ENCODE measurements around the gene FHOD3. TPM values are rescaled to one million over a fixed set of nuclear protein-coding genes. Genes with fewer than 3 reads are reported as not detected.

FHOD3 gene
- total RNA-seq (not detected), polyA plus RNA-seq (not detected), total RNA-seq (not detected)

DNA sequence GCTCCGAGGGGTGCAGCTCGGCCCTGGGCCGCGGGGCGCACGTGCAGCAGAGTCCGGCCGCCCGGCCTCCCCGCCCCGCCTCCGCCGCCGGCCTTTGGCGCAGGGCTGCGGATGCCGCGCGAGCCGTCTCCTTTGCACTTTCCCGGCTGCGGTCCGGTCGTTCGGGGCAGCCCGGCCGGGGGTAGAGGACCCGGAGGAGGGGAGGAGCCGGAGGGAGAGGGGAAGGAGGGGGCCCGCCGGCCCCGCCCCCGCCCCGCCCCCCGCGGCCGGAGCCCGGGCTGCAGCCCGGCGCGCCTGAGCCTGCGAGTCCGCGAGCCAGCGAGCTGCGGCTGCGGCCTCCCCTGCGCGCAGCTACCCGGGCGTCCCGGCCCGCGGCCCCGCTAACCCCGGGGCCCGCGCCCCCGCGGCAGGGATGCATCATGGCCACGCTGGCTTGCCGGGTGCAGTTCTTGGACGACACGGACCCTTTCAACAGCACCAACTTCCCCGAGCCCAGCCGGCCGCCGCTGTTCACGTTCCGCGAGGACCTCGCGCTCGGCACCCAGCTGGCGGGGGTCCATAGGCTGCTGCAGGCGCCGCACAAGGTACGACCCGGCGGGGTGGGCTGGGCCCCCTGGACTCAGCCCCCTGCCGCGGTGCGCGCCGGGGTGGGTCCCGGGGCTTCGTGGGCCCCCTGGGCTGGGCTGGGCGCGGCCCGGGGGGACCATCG is at the start of gene FHOD3:
Gene FHOD3 (plus strand): TSS at position 297 of the 709 bp plus-strand sequence. CDS start 123 bp downstream, at position 420.
- intact Hi-C loops (cut with micrococcal nuclease) = no loop called here
- CTCF ChIA-PET = no interaction called here
- Mint-ChIP-seq H3K4me3 (peak within 1 kb of the TSS in 4 of 10 donors; percentile 20 to 50 (median 36)), H3K4me1 (peaks cover 0 to 5% (median 0%) of the 10 kb centered on the region in 7 donors), H3K27ac (no peak within 1 kb of the TSS), H3K9me3 (peaks cover 0 to 4% (median 0%) of the 10 kb centered on the region in 11 donors), H3K36me3 (no peaks in the 10 kb centered on the region), H3K27me3 (peaks cover 21 to 37% (median 34%) of the 10 kb centered on the region in 5 donors)
- POLR2A ChIA-PET = no interaction called here
- no peak within 1 kb of the TSS for H3K27ac ChIP-seq (ENCODE audit: low read depth, low read length)
- no peak within 1 kb of the TSS for H3K4me3 ChIP-seq (ENCODE audit: low read length)
- DNase-seq = no peak
- no peaks in the 10 kb centered on the region for H3K4me1 ChIP-seq (ENCODE audit: control insufficient read depth in 2 of 2, insufficient read depth in 2 of 2, low read length in 2 of 2)
- H3K36me3 ChIP-seq (ENCODE audit: control insufficient read depth in 2 of 3, insufficient read depth in 3 of 3, low read length in 3 of 3) = no peaks in the 10 kb centered on the region
- peaks cover 7 to 11% of the 10 kb centered on the region in 2 donors for H3K27me3 ChIP-seq (ENCODE audit: control insufficient read depth in 2 of 2, insufficient read depth in 2 of 2, low read length in 2 of 2)
- H3K9me3 ChIP-seq (ENCODE audit: control insufficient read depth in 2 of 3, low read length in 3 of 3) = no peaks in the 10 kb centered on the region
- peak; percentile 20 for ATAC-seq

DNA sequence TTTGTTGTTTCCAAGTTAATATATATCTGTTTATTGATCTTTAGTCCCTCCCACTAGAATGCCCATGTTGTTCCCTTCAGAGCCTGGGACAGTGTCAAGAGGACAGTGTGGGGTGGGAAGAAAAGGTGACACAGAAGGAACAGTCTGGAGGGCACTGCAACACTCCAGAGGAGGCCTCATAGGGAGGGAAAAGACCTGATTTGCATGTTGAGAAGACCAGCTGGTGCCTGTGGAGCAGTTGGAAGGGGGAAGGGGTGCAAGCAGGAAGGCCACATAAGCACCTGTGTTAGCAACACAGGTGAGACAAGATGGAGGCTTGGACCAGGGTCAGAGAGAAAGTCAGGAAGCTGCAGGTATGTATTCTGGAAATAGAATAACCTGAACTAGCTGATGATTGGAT is 48.1 kb upstream of the FHOD3 start:
- no peak for DNase-seq
- H3K36me3 Mint-ChIP-seq = peaks cover 0 to 6% (median 0%) of the 10 kb centered on the region in 5 donors
- H3K4me1 Mint-ChIP-seq = no peaks in the 10 kb centered on the region
- Histone ChIP-seq H3K9me3 (ENCODE audit: control insufficient read depth in 2 of 3, low read length in 3 of 3) (no peaks in the 10 kb centered on the region), H3K4me3 (ENCODE audit: low read length) (no peak overlapping the region), H3K27ac (ENCODE audit: low read depth, low read length) (no peak overlapping the region), H3K36me3 (ENCODE audit: control insufficient read depth in 2 of 3, insufficient read depth in 3 of 3, low read length in 3 of 3) (no peaks in the 10 kb centered on the region), H3K27me3 (ENCODE audit: control insufficient read depth in 2 of 2, insufficient read depth in 2 of 2, low read length in 2 of 2) (no peaks in the 10 kb centered on the region), H3K4me1 (ENCODE audit: control insufficient read depth in 2 of 2, insufficient read depth in 2 of 2, low read length in 2 of 2) (no peaks in the 10 kb centered on the region)
- ChIA-PET POLR2A (no interaction called here), CTCF (no interaction called here)
- H3K27ac Mint-ChIP-seq = no peak overlapping the region
- intact Hi-C loops (cut with micrococcal nuclease) = no loop called here
- no peak for ATAC-seq
- H3K9me3 Mint-ChIP-seq = peaks cover 0 to 44% (median 12%) of the 10 kb centered on the region in 11 donors
- no peak overlapping the region for H3K4me3 Mint-ChIP-seq
- H3K27me3 Mint-ChIP-seq = peaks cover 7 to 50% (median 37%) of the 10 kb centered on the region in 5 donors

DNA sequence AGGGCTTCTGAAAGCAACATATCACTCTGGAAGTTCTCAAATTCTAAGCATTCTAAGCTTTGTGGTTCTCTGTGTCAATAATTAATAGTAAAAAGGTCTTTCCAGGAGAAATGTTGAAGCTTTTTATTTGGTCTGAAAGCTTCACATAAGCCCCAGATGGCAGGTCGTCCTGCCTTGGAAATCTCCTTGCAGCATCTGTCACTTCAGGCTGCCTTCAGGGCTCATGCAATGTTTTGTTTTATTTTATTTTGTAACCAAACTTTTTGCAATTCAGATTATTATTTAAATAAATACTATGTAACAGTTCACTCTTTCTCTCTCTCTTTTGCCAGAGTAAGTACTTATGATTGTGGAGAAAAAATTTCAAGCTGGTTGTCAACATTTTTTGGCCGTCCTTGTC is 46.7 kb upstream of the FHOD3 start:
- Mint-ChIP-seq H3K4me3 (no peak overlapping the region), H3K4me1 (no peaks in the 10 kb centered on the region), H3K36me3 (peaks cover 0 to 1% (median 0%) of the 10 kb centered on the region in 5 donors), H3K27me3 (peaks cover 2 to 40% (median 23%) of the 10 kb centered on the region in 5 donors), H3K27ac (no peak overlapping the region), H3K9me3 (peaks cover 0 to 31% (median 5%) of the 10 kb centered on the region in 11 donors)
- Histone ChIP-seq H3K4me3 (ENCODE audit: low read length) (no peak overlapping the region), H3K4me1 (ENCODE audit: control insufficient read depth in 2 of 2, insufficient read depth in 2 of 2, low read length in 2 of 2) (no peaks in the 10 kb centered on the region), H3K9me3 (ENCODE audit: control insufficient read depth in 2 of 3, low read length in 3 of 3) (no peaks in the 10 kb centered on the region), H3K27ac (ENCODE audit: low read depth, low read length) (no peak overlapping the region), H3K27me3 (ENCODE audit: control insufficient read depth in 2 of 2, insufficient read depth in 2 of 2, low read length in 2 of 2) (no peaks in the 10 kb centered on the region), H3K36me3 (ENCODE audit: control insufficient read depth in 2 of 3, insufficient read depth in 3 of 3, low read length in 3 of 3) (no peaks in the 10 kb centered on the region)
- DNase-seq (no peak), ATAC-seq (no peak)
- CTCF ChIA-PET = no interaction called here
- POLR2A ChIA-PET = no interaction called here
- intact Hi-C loops (cut with micrococcal nuclease) = no loop called here

DNA sequence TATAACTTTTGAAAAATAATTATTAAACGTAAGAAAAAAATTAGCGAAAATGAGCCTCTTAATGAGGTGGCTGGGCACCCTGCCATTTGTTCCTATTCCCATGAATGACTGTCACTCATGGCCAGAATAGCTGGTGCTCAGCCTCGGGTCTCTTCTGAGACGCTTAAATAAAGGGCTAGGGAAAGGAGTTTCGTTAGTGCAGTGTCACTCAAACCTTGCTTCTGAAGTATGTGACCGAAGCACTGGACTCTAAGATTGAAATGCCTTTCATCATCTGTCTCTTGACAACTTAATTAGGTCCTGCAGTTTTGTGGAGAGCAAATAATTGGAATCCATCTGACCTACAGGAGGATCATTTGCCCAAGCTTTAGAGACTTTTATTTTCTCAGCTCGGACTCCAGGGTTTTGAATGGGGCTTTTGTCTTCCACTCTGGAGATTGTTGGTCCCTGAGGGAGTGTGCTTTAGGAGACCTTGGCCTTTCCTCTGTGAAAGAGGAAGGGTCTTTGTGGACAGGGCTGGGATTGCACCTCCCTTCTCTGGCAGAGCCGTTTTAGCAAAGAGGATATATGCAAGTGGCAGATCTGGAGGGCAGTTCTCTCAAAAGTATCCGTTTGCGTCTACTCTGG is 42.3 kb upstream of the FHOD3 start:
- intact Hi-C loops (cut with micrococcal nuclease) = no loop called here
- Histone ChIP-seq H3K36me3 (ENCODE audit: control insufficient read depth in 2 of 3, insufficient read depth in 3 of 3, low read length in 3 of 3) (no peaks in the 10 kb centered on the region), H3K4me3 (ENCODE audit: low read length) (no peak overlapping the region), H3K4me1 (ENCODE audit: control insufficient read depth in 2 of 2, insufficient read depth in 2 of 2, low read length in 2 of 2) (no peaks in the 10 kb centered on the region), H3K27me3 (ENCODE audit: control insufficient read depth in 2 of 2, insufficient read depth in 2 of 2, low read length in 2 of 2) (no peaks in the 10 kb centered on the region), H3K27ac (ENCODE audit: low read depth, low read length) (no peak overlapping the region), H3K9me3 (ENCODE audit: control insufficient read depth in 2 of 3, low read length in 3 of 3) (no peaks in the 10 kb centered on the region)
- no peak for DNase-seq
- Mint-ChIP-seq H3K27me3 (peaks cover 0 to 17% (median 10%) of the 10 kb centered on the region in 5 donors), H3K36me3 (no peaks in the 10 kb centered on the region), H3K4me3 (no peak overlapping the region), H3K27ac (no peak overlapping the region), H3K9me3 (no peaks in the 10 kb centered on the region), H3K4me1 (no peaks in the 10 kb centered on the region)
- POLR2A ChIA-PET = no interaction called here
- ATAC-seq = no peak
- CTCF ChIA-PET = interaction anchor here (0.6 to 0.7 kb wide), 2 partner anchors 39 to 229 kb away, joined by 3 read pairs; no protein-coding TSS in a partner anchor

DNA sequence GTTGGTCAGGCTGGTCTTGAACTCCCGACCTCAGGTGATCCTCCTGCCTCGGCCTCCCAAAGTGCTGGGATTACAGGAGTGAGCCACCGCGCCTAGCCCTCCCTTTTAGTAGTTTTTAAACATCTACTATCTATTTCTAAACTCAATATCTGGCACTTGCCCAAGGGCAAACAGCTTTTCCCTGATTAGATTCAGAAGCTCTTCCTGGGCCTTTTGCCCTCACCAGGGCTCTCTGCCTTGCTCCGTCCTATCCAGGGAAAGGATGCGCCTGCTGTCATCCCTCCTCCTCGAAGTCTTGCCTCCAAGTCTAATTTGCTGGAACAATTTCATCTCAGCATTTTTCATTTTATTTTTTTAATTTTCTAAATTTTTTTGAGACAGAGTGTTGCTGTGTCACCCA is 41.4 kb upstream of the FHOD3 start:
- CTCF ChIA-PET = interaction anchor here (0.6 kb wide), 1 partner anchor 230 kb away, joined by 3 read pairs; no protein-coding TSS in a partner anchor

DNA sequence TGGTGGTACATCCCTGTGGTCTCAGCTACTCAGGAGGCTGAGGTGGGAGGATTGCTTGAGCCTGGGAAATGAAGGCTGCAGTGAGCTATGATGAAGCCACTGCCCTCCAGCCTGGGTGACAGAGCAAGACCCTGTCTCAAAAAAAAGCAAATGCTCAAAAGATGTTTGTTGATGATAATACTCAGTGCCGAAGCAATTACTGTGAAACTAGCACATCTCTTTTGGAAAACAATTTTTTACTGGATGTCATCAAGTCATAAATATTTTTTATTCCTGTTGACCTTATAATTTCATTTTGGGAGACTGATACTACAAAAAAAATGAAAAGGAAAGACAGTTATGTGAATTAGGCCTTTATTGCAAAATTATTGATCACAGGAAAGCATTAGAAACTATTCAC is 34.5 kb upstream of the FHOD3 start:
- H3K4me1 Mint-ChIP-seq = no peaks in the 10 kb centered on the region
- H3K9me3 Mint-ChIP-seq = no peaks in the 10 kb centered on the region
- H3K27me3 ChIP-seq (ENCODE audit: control insufficient read depth in 2 of 2, insufficient read depth in 2 of 2, low read length in 2 of 2) = no peaks in the 10 kb centered on the region
- POLR2A ChIA-PET = no interaction called here
- no peaks in the 10 kb centered on the region for H3K36me3 Mint-ChIP-seq
- ATAC-seq = no peak
- no peak for DNase-seq
- CTCF ChIA-PET = no interaction called here
- H3K36me3 ChIP-seq (ENCODE audit: control insufficient read depth in 2 of 3, insufficient read depth in 3 of 3, low read length in 3 of 3) = no peaks in the 10 kb centered on the region
- H3K27ac Mint-ChIP-seq = no peak overlapping the region
- H3K27ac ChIP-seq (ENCODE audit: low read depth, low read length) = no peak overlapping the region
- H3K4me3 ChIP-seq (ENCODE audit: low read length) = no peak overlapping the region
- no peaks in the 10 kb centered on the region for H3K9me3 ChIP-seq (ENCODE audit: control insufficient read depth in 2 of 3, low read length in 3 of 3)
- H3K4me1 ChIP-seq (ENCODE audit: control insufficient read depth in 2 of 2, insufficient read depth in 2 of 2, low read length in 2 of 2) = no peaks in the 10 kb centered on the region
- peaks cover 0 to 13% (median 6%) of the 10 kb centered on the region in 5 donors for H3K27me3 Mint-ChIP-seq
- intact Hi-C loops (cut with micrococcal nuclease) = no loop called here
- no peak overlapping the region for H3K4me3 Mint-ChIP-seq

More for the DNA sequence above, 41.4 kb upstream of the FHOD3 start:
- no peaks in the 10 kb centered on the region for H3K27me3 ChIP-seq (ENCODE audit: control insufficient read depth in 2 of 2, insufficient read depth in 2 of 2, low read length in 2 of 2)
- intact Hi-C loops (cut with micrococcal nuclease) = no loop called here
- DNase-seq (no peak), ATAC-seq (no peak)
- Mint-ChIP-seq H3K4me3 (no peak overlapping the region), H3K27me3 (peaks cover 0 to 17% (median 7%) of the 10 kb centered on the region in 5 donors), H3K4me1 (no peaks in the 10 kb centered on the region), H3K36me3 (no peaks in the 10 kb centered on the region), H3K9me3 (no peaks in the 10 kb centered on the region), H3K27ac (no peak overlapping the region)
- H3K4me3 ChIP-seq (ENCODE audit: low read length) = no peak overlapping the region
- no peaks in the 10 kb centered on the region for H3K9me3 ChIP-seq (ENCODE audit: control insufficient read depth in 2 of 3, low read length in 3 of 3)
- H3K4me1 ChIP-seq (ENCODE audit: control insufficient read depth in 2 of 2, insufficient read depth in 2 of 2, low read length in 2 of 2) = no peaks in the 10 kb centered on the region
- POLR2A ChIA-PET = no interaction called here
- H3K27ac ChIP-seq (ENCODE audit: low read depth, low read length) = no peak overlapping the region
- no peaks in the 10 kb centered on the region for H3K36me3 ChIP-seq (ENCODE audit: control insufficient read depth in 2 of 3, insufficient read depth in 3 of 3, low read length in 3 of 3)

All from naive thymus-derived CD4-positive, alpha-beta T cell (primary cell).